A549 (cell line): Measurements from ENCODE around the gene ASB1.

Experiments used
- CEBPB ChIP-seq, 2 experiments: fragments of >200 bp in 1 of 2; sonication (Bioruptor Twin) in 1 of 2; formaldehyde crosslinking in 1 of 2; IDR thresholded peaks; 2 replicates each; pipeline ENCODE4 v1.6.1; 2012 to 2016
- MYC ChIP-seq: IDR thresholded peaks from 2 replicates; pipeline ENCODE4 v1.6.1; 2012; ENCODE audit warnings: mild to moderate bottlenecking, inconsistent platforms, low read length, improper control_type of control experiment, borderline replicate concordance
- POLR2A ChIP-seq: IDR thresholded peaks from 2 replicates; pipeline ENCODE4 v1.6.1; 2012; ENCODE audit warnings: mild to moderate bottlenecking, low read length
- RAD21 ChIP-seq, 2 experiments: fragments of >200 bp in 1 of 2; sonication (Bioruptor Twin) in 1 of 2; formaldehyde crosslinking in 1 of 2; IDR thresholded peaks in 1 of 2; conservative IDR thresholded peaks in 1 of 2; 2 replicates in 1 of 2; 3 replicates in 1 of 2; pipeline ENCODE4 v1.6.1; 2012 to 2018; ENCODE audit warnings: inconsistent platforms in 1 of 2
- SMC3 ChIP-seq: fragments of >200 bp; sonication (Bioruptor Twin); formaldehyde crosslinking; IDR thresholded peaks from 3 replicates; pipeline ENCODE4 v1.6.1; 2018; ENCODE audit warnings: inconsistent platforms
- ZFP36 ChIP-seq: fragments of 450-650 bp; IDR thresholded peaks from 2 replicates; pipeline ENCODE4 v1.6.1; 2014; ENCODE audit warnings: borderline replicate concordance; ENCODE audit not compliant: partially characterized antibody
- TF ChIP-seq, protein P1 (sequence below): fragments of >200 bp; sonication (Bioruptor Twin); formaldehyde crosslinking; IDR thresholded peaks from 3 replicates; pipeline ENCODE4 v1.5.1; 2016

DNA sequence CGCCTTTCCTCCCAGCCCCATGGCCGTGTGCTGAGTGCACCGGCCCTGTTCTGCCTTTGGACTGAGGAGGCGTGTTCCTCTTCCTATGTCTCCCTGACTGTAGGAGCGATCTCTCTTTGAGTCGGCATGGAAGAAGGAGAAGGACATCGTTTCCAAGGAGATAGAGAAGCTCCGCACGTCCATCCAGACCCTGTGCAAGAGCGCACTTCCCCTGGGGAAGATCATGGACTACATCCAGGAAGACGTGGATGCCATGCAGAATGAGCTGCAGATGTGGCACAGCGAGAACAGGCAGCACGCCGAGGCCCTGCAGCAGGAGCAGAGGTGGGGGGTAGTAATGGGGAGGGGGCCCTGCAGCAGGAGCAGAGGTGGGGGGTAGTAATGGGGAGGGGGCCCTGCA, 29.4 kb upstream of the ASB1 start:
- TF ChIP-seq POLR2A (no peak), RAD21 (conservative IDR thresholded peaks at IDR 0.05 in 1 of 2, IDR thresholded peaks at IDR 0.05 in 1 of 2) (no peak), MYC (no peak), SMC3 (no peak), ZFP36 (no peak), CEBPB (IDR thresholded peaks at IDR 0.05) (no peak)
- TF ChIP-seq, protein P1, sequence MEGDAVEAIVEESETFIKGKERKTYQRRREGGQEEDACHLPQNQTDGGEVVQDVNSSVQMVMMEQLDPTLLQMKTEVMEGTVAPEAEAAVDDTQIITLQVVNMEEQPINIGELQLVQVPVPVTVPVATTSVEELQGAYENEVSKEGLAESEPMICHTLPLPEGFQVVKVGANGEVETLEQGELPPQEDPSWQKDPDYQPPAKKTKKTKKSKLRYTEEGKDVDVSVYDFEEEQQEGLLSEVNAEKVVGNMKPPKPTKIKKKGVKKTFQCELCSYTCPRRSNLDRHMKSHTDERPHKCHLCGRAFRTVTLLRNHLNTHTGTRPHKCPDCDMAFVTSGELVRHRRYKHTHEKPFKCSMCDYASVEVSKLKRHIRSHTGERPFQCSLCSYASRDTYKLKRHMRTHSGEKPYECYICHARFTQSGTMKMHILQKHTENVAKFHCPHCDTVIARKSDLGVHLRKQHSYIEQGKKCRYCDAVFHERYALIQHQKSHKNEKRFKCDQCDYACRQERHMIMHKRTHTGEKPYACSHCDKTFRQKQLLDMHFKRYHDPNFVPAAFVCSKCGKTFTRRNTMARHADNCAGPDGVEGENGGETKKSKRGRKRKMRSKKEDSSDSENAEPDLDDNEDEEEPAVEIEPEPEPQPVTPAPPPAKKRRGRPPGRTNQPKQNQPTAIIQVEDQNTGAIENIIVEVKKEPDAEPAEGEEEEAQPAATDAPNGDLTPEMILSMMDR: no peak
